ENCODE measurements around the gene ALPK3.

Gene ALPK3

GRCh38 chr15:84893607-84894006, 76.5 kb downstream of the ALPK3 start:
- no peak for TF ChIP-seq CTCF (IDR thresholded peaks at IDR 0.05; ENCODE audit: extremely low read depth, missing control alignments)
- DNase-seq (ENCODE audit: low spot score), result no peak

DNA sequence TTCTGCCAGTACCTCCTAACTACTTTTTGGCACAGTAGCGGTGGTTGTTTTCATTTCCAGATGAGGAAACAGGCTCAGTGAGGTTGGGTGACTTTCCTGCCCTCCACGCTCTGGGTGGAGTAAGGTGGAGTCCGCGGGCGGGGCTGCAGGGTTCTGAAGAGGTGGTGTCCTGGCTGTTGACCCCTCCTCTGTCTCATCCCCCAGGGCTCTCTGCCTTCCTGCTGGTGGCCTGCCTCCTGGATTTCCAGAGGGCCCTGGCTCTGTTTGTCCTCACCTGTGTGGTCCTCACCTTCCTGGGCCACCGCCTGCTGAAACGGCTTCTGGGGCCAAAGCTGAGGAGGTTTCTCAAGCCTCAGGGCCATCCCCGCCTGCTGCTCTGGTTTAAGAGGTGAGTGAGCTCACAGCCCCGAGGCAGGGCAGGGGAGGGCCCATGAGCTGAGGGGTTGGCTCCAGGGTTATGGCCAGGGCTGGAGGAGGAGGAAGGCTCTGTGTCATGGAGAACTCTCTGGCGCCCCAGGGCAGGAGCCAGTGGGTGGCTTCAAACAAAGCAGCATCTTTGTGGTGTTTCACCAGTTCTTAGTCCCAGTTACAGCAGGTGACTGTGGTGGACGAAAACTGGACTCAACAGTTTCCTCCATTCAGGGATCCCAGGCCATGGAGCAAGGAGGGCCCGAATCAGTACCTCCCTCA, 77.7 kb downstream of the ALPK3 start:
- no peak for DNase-seq (ENCODE audit: low spot score)

DNA sequence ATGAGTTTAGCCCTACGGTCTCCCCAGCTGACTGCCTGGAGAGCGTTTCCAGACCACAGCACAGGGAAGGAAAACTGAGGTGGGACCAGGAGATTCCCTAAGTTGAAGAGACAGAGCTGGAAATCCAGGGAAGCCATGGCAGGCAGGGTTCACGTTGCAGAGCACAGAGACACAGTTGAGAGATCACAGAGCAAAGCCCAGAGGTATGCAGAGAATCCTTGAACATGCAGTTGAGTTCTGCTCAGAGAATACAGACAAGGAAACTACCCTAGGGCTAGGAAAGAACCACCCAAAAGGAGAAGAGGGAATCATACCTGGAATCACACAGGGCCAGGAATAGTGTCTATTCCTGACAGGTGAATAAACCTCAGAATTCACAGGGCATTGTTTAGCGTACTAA, 81.6 kb downstream of the ALPK3 start:
- TF ChIP-seq CTCF (IDR thresholded peaks at IDR 0.05; ENCODE audit: extremely low read depth, missing control alignments), result no peak
- no peak for DNase-seq (ENCODE audit: low spot score)

More for the DNA sequence above, 77.7 kb downstream of the ALPK3 start:
- TF ChIP-seq CTCF (IDR thresholded peaks at IDR 0.05; ENCODE audit: extremely low read depth, missing control alignments), result no peak

GRCh38 chr15:84899750-84900149, 82.6 kb downstream of the ALPK3 start:
- no peak for DNase-seq (ENCODE audit: low spot score)
- TF ChIP-seq CTCF (IDR thresholded peaks at IDR 0.05; ENCODE audit: extremely low read depth, missing control alignments), result no peak

GRCh38 chr15:84901540-84901939, 84.4 kb downstream of the ALPK3 start:
- no peak for TF ChIP-seq CTCF (IDR thresholded peaks at IDR 0.05; ENCODE audit: extremely low read depth, missing control alignments)
- DNase-seq (ENCODE audit: low spot score), result no peak

DNA sequence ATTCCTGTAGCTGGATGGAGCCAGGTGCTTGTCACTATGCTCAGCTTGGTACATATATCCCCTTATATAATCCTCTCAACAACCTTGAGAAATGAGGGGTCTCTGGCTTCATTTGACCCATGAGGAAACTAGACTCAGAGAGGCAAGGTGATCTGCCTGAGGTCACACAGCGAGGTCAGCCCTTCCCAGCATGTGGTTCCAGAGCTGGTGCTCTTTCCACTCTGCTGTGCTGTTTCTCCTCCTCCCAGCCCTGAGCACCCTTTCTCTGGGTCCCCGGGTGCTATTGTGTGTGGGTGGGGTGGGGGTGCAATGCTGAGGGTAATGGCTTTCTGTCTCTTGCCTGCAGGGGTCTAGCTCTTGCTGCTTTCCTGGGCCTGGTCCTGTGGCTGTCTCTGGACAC, 86.6 kb downstream of the ALPK3 start:
- TF ChIP-seq CTCF (IDR thresholded peaks at IDR 0.05; ENCODE audit: extremely low read depth, missing control alignments), result no peak
- DNase-seq (ENCODE audit: low spot score), result no peak

GRCh38 chr15:84904419-84904818, 87.3 kb downstream of the ALPK3 start:
- DNase-seq (ENCODE audit: low spot score), result no peak
- no peak for TF ChIP-seq CTCF (IDR thresholded peaks at IDR 0.05; ENCODE audit: extremely low read depth, missing control alignments)

Measured in GM20000 (cell line).